T-cell (primary cell): Measurements from ENCODE around the gene SHC2. TPM values are rescaled to one million over a fixed set of nuclear protein-coding genes. Genes with fewer than 3 reads are reported as not detected.
A peak's percentile ranks its signal among the peaks of the same experiment; 100 is the strongest.

Source experiments
- ATAC-seq, 4 experiments: fragments of 200-7000 bp in 3 of 4; fragments of 150-1000 bp in 1 of 4; cut with Tn5 transposase; replicated peaks in 1 of 4; 1 replicate in 3 of 4; 2 replicates in 1 of 4; pipeline ENCODE4 v1.10.0; 2021; ENCODE audit warnings: moderate library complexity in 3 of 4, mild to moderate bottlenecking in 2 of 4, moderate number of reproducible peaks in 1 of 4
- CTCF ChIA-PET, 2 donors: fragments of 300-600 bp; sonication (Branson Sonifier 250); formaldehyde crosslinking; loops; one replicate each; lab custom pipeline; 2022; ENCODE audit warnings: antibody characterized with exemption in 2 of 2; lab: Charles Lee
- POLR2A ChIA-PET, 2 donors: fragments of 300-600 bp; sonication (Branson Sonifier 250); formaldehyde crosslinking; loops; one replicate each; lab custom pipeline; 2022; ENCODE audit warnings: antibody characterized with exemption in 2 of 2; lab: Charles Lee
- DNase-seq, 35 experiments: peaks; one replicate each; pipeline versions ENCODE4 v3.0.0 to v3.0.0-alpha.2; 2013 to 2023
- H3K27ac ChIP-seq: one replicate; pipeline ENCODE4 v1.5.1; 2013; ENCODE audit warnings: low read length
- H3K27me3 ChIP-seq, 2 experiments: replicated peaks in 1 of 2; 1 replicate in 1 of 2; 2 replicates in 1 of 2; pipeline versions ENCODE4 v1.6.1 to v1.7.0; 2013; ENCODE audit warnings: low read length in 1 of 2, mixed read lengths in 1 of 2; ENCODE audit not compliant: control insufficient read depth in 2 of 2, insufficient read depth in 2 of 2; ENCODE audit errors: extremely low read depth in 1 of 2
- H3K36me3 ChIP-seq, 2 donors: 1 replicate in 1 of 2; 2 replicates in 1 of 2; pipeline versions ENCODE4 v1.6.1 to v1.7.0; 2013; ENCODE audit warnings: low read length in 1 of 2; ENCODE audit not compliant: control insufficient read depth in 2 of 2, insufficient read depth in 1 of 2; ENCODE audit errors: extremely low read depth in 1 of 2
- H3K4me1 ChIP-seq, 2 experiments: 1 replicate in 1 of 2; 2 replicates in 1 of 2; pipeline versions ENCODE4 v1.6.1 to v1.7.0; 2013; ENCODE audit warnings: low read length in 2 of 2, mixed read lengths in 1 of 2; ENCODE audit not compliant: insufficient read depth in 2 of 2, control insufficient read depth in 1 of 2; ENCODE audit errors: extremely low read depth in 1 of 2
- H3K4me3 ChIP-seq, 2 donors: 1 replicate in 1 of 2; 2 replicates in 1 of 2; pipeline versions ENCODE4 v1.5.1 to v1.7.0; 2013; ENCODE audit warnings: mild to moderate bottlenecking in 2 of 2, low read length in 1 of 2, moderate library complexity in 1 of 2; ENCODE audit not compliant: control insufficient read depth in 1 of 2; ENCODE audit errors: extremely low read depth in 1 of 2
- H3K9me3 ChIP-seq: 2 replicates; pipeline ENCODE4 v1.7.0; 2013
- H3K27ac Mint-ChIP-seq, 2 donors: one replicate each; pipeline ENCODE4 v1.8.0; 2020 to 2021; ENCODE audit warnings: mild to moderate bottlenecking in 2 of 2, mixed read lengths in 2 of 2
- H3K27me3 Mint-ChIP-seq, 2 donors: one replicate each; pipeline ENCODE4 v1.8.0; 2021 to 2022; ENCODE audit warnings: mixed read lengths in 2 of 2
- H3K36me3 Mint-ChIP-seq: one replicate; pipeline ENCODE4 v1.8.0; 2021; ENCODE audit warnings: mixed read lengths
- H3K4me1 Mint-ChIP-seq, 3 donors: one replicate each; pipeline ENCODE4 v1.8.0; 2020 to 2022; ENCODE audit warnings: mixed read lengths in 3 of 3, mild to moderate bottlenecking in 1 of 3
- H3K4me3 Mint-ChIP-seq, 3 donors: one replicate each; pipeline ENCODE4 v1.8.0; 2020 to 2022; ENCODE audit warnings: mild to moderate bottlenecking in 3 of 3, mixed read lengths in 3 of 3, moderate library complexity in 3 of 3
- H3K9me3 Mint-ChIP-seq, 3 donors: one replicate each; pipeline ENCODE4 v1.8.0; 2020 to 2022; ENCODE audit warnings: mixed read lengths in 3 of 3
- WGBS: methylation state at CpG from one replicate; pipeline ENCODE4 v1.1.5; 2013; ENCODE audit warnings: missing lambda C conversion rate; ENCODE audit not compliant: insufficient coverage; 5-methylcytosine and 5-hydroxymethylcytosine counted together
- total RNA-seq, 35 experiments: library from RNA in 6 of 35; stranded (reverse) in 6 of 35; fragments of 120-200 nt in 1 of 35; gene quantifications; one replicate each; pipeline versions ENCODE4 v1.2.1 to v1.2.4 and lab custom pipeline; 2013 to 2026

Gene SHC2
- total RNA-seq, 5 donors from 2014 or later (not counting 1 experiment from before 2014, with no cell fraction given): 0.66 to 4.4 (median 3.4) TPM

GRCh38 chr19:496986-497385 lies 36.2 kb upstream of the SHC2 start:
- H3K36me3 Mint-ChIP-seq: peaks cover 3% of the 10 kb centered on the region
- no peak overlapping the region for H3K4me3 Mint-ChIP-seq
- H3K27ac Mint-ChIP-seq: no peak overlapping the region
- 0% methylated on average over 4 of the region's 18 CpGs for WGBS
- H3K27me3 Mint-ChIP-seq: peaks cover 11 to 16% of the 10 kb centered on the region in 2 donors
- Histone ChIP-seq H3K9me3 (no peaks in the 10 kb centered on the region), H3K36me3 (no peaks in the 10 kb centered on the region), H3K4me1 (peaks cover 0 to 25% of the 10 kb centered on the region in 2 experiments), H3K4me3 (no peak overlapping the region), H3K27me3 (peaks cover 4 to 46% of the 10 kb centered on the region in 2 experiments), H3K27ac (no peak overlapping the region)
- CTCF ChIA-PET: no interaction called here
- H3K9me3 Mint-ChIP-seq: no peaks in the 10 kb centered on the region
- POLR2A ChIA-PET: no interaction called here
- no peak for DNase-seq
- no peak for ATAC-seq
- peaks cover 6 to 17% (median 15%) of the 10 kb centered on the region in 3 donors for H3K4me1 Mint-ChIP-seq

- ChIA-PET CTCF (interaction anchor here in 1 of 2 donors (1.0 to 1.3 kb wide), 2 partner anchors 8 to 11 kb away, joined by 3 read pairs; no protein-coding TSS in a partner anchor), POLR2A (no interaction called here)
- peaks cover 6 to 17% (median 15%) of the 10 kb centered on the region in 3 donors for H3K4me1 Mint-ChIP-seq
- DNase-seq (no peak), ATAC-seq (no peak)
- no peak within 1 kb of the TSS for H3K4me3 ChIP-seq
- no peaks in the 10 kb centered on the region for H3K36me3 ChIP-seq
- peak within 1 kb of the TSS in 1 of 3 donors; percentile 13 for H3K4me3 Mint-ChIP-seq
- H3K27me3 ChIP-seq: peaks cover 4 to 46% of the 10 kb centered on the region in 2 experiments
- no peak within 1 kb of the TSS for H3K27ac ChIP-seq
- 18% methylated on average over 31 of the region's 33 CpGs for WGBS
- H3K36me3 Mint-ChIP-seq: peaks cover 3% of the 10 kb centered on the region
- peaks cover 0 to 25% of the 10 kb centered on the region in 2 experiments for H3K4me1 ChIP-seq
- peaks cover 11 to 16% of the 10 kb centered on the region in 2 donors for H3K27me3 Mint-ChIP-seq
- no peak within 1 kb of the TSS for H3K27ac Mint-ChIP-seq
- no peaks in the 10 kb centered on the region for H3K9me3 ChIP-seq
- no peaks in the 10 kb centered on the region for H3K9me3 Mint-ChIP-seq
These were observed 35.4 kb upstream of the SHC2 start, which contains the start of gene MADCAM1 for GRCh38 chr19:496112-496665. Gene MADCAM1 (plus strand): TSS chr19:496486. CDS start chr19:496500, 14 bp downstream.

- peaks cover 6 to 17% (median 15%) of the 10 kb centered on the region in 3 donors for H3K4me1 Mint-ChIP-seq
- no peak overlapping the region for H3K4me3 ChIP-seq
- ATAC-seq (peak in 2 of 4 experiments; percentile 53 to 56), DNase-seq (peak in 18 of 35 experiments; percentile 16 to 63 (median 42))
- no peak overlapping the region for H3K27ac ChIP-seq
- no peaks in the 10 kb centered on the region for H3K36me3 ChIP-seq
- H3K9me3 Mint-ChIP-seq: no peaks in the 10 kb centered on the region
- H3K9me3 ChIP-seq: no peaks in the 10 kb centered on the region
- H3K36me3 Mint-ChIP-seq: peaks cover 3% of the 10 kb centered on the region
- no peak overlapping the region for H3K27ac Mint-ChIP-seq
- CTCF ChIA-PET: interaction anchor here in 1 of 2 donors (1.0 to 1.3 kb wide), 3 partner anchors 9 to 15 kb away, joined by 3 read pairs; no protein-coding TSS in a partner anchor
- WGBS: 31% methylated on average over 25 of the region's 32 CpGs
- POLR2A ChIA-PET: no interaction called here
- H3K4me1 ChIP-seq: peaks cover 0 to 25% of the 10 kb centered on the region in 2 experiments
- H3K27me3 Mint-ChIP-seq: peaks cover 11 to 16% of the 10 kb centered on the region in 2 donors
- H3K27me3 ChIP-seq: peaks cover 4 to 46% of the 10 kb centered on the region in 2 experiments
- peak overlapping the region in 1 of 3 donors; percentile 13 for H3K4me3 Mint-ChIP-seq
These were observed 34.7 kb upstream of the SHC2 start for GRCh38 chr19:495402-496111.

GRCh38 chr19:495081-495401 lies 34.2 kb upstream of the SHC2 start:
- H3K4me1 ChIP-seq: peaks cover 0 to 25% of the 10 kb centered on the region in 2 experiments
- Mint-ChIP-seq H3K36me3 (peaks cover 3% of the 10 kb centered on the region), H3K4me3 (no peak overlapping the region), H3K27ac (no peak overlapping the region), H3K4me1 (peaks cover 8 to 18% (median 16%) of the 10 kb centered on the region in 3 donors), H3K27me3 (peaks cover 11 to 16% of the 10 kb centered on the region in 2 donors), H3K9me3 (no peaks in the 10 kb centered on the region)
- ATAC-seq: no peak
- ChIA-PET CTCF (interaction anchor here in 1 of 2 donors (1.0 to 1.3 kb wide), 3 partner anchors 9 to 15 kb away, joined by 3 read pairs; no protein-coding TSS in a partner anchor), POLR2A (no interaction called here)
- H3K27me3 ChIP-seq: peaks cover 4 to 45% of the 10 kb centered on the region in 2 experiments
- no peak for DNase-seq
- no peak overlapping the region for H3K4me3 ChIP-seq
- no peak overlapping the region for H3K27ac ChIP-seq
- no peaks in the 10 kb centered on the region for H3K9me3 ChIP-seq
- H3K36me3 ChIP-seq: no peaks in the 10 kb centered on the region
- WGBS: 63% methylated on average over 2 of the region's 10 CpGs

GRCh38 chr19:494171-495080 lies 33.6 kb upstream of the SHC2 start:
- ChIA-PET POLR2A (no interaction called here), CTCF (no interaction called here)
- peaks cover 0 to 30% of the 10 kb centered on the region in 2 experiments for H3K4me1 ChIP-seq
- no peak overlapping the region for H3K4me3 Mint-ChIP-seq
- 31% methylated on average over 20 of the region's 22 CpGs for WGBS
- H3K27ac ChIP-seq: no peak overlapping the region
- H3K36me3 ChIP-seq: no peaks in the 10 kb centered on the region
- H3K9me3 Mint-ChIP-seq: no peaks in the 10 kb centered on the region
- H3K4me3 ChIP-seq: no peak overlapping the region
- ATAC-seq (no peak), DNase-seq (no peak)
- no peaks in the 10 kb centered on the region for H3K9me3 ChIP-seq
- H3K27ac Mint-ChIP-seq: no peak overlapping the region
- H3K36me3 Mint-ChIP-seq: peaks cover 3% of the 10 kb centered on the region
- H3K27me3 Mint-ChIP-seq: peaks cover 9 to 13% of the 10 kb centered on the region in 2 donors
- peaks cover 2 to 40% of the 10 kb centered on the region in 2 experiments for H3K27me3 ChIP-seq
- peaks cover 9 to 24% (median 20%) of the 10 kb centered on the region in 3 donors for H3K4me1 Mint-ChIP-seq
